ENCODE results near the gene TUBA4B. TPM values are rescaled to one million over a fixed set of nuclear protein-coding genes. Genes with fewer than 3 reads are reported as not detected.

Gene TUBA4B
- polyA plus RNA-seq, 1 donor: 0.20 TPM

DNA sequence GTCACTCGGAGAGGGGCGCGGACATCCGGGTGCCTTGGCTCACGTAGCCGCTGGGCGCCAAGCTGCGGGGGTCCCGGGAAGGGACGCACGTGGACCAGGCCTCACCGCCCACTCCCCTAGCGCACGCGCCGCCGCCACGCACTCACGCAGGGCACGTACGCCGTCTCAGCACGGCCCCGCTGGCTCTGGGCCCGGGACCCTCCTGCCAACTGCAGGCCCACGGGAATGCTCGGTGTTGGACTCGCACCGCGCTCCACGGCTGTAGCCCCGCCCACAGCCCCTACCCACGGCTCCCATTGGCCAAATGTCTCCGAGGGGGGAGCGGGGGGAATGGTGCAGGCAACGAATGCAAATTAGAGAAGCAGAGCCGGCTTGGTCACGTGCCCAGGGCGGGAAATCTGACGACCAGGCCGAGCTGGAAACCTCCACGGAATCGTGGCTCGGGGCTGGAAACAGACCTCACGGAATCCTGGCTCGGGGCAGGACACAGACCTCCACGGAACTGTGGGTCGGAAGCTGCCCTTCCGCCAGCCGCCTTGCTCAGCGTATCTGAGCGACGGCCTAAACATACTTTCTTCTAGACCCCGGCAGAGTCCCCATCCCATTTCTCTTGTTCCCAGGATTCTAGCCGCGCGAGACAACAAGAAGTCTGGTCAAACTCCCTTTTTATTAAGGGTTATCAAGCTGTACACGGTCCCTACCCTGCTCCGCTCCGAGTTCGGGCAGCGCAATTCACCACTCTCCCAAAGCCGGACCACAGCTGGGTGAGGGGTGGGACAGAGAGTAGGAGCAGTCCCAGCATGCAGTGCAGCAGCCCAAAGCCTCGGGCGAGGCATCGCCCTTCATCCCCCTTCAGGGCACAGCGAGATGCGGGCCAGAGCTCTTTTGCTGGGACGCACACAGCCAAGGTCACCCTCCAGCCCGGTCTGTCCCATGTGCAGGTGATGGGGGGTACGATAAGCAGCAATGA is 34.0 kb upstream of the TUBA4B start, which contains the start of gene ABCB6:
ABCB6 (minus strand) TSS at position 227 of the 970 bp plus-strand sequence. CDS start 285 bp downstream, outside the sequence.
- peak; percentile 90 for DNase-seq (ENCODE audit: low read depth)

DNA sequence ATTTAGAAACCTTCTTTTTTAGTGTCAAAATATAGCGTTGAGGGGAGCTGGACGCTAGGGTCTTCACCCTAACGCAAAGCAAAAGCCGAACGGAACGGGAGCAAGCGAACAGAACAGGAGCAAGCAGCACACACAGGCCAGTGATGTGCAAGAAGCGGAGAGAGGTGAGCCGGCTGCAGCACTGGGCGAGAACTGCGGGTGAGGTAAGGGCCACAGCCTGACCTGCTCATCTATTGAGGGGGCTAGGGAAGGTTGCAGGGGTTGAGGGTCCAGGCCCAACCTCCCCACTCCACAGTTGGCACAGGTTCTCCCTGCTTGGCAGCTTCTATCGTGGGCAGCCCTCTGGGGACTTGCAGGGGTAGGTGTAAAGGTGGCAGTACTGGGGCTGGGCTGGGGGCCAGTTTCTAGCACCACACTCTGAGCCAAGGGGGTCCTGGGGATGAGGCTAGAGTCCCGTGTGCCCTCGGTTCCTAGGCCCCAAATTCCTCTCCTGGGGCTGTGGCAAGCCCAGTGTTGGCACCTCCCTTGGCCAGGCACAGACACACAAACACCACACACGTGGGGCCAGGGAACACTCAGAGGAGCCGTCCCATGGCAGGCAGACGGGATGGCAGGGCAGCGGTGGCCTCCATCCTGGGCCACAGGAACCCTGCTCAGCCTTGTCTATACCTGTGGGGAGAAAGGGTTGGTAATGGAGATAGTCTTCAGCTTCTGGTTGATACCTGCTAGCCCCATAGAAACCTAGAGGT is 33.1 kb upstream of the TUBA4B start:
- DNase-seq (ENCODE audit: low read depth): no peak

DNA sequence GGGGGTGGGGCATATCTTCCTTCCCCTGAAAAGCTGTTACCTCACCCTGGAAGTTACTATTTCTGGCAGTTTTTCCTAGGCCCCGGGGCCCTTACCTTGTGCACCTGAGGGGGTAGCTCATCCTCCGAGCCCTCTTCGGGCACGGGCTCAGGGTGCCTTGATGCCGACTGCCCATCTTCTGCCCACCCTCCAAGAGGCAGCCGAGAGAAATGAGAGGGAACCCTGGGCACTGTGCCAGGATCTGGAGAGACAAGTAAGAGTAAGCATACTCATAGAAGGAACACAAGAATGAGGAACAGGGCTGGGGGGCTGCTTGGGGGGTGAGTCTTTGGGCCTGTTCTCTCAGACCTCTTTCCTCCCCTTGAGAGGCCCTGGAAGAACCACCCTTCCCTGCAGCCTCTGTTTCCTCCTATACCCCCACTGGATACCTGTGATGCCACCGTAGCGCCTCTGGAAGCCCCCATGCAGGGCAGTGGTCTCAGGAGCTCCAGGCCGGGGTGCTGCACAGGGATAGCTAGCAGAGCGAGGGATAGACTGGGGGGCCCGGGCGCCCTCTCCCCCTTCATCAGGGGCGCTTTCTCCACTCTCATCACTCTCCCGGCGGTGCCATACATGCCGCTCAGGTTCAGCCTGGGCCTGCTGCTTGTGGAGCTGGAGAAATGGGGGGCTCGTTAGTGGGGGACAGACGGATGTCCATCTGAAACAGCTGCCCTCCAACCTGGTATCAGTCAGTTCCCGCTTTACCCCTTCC is 32.2 kb upstream of the TUBA4B start:
- no peak for DNase-seq (ENCODE audit: low read depth)

DNA sequence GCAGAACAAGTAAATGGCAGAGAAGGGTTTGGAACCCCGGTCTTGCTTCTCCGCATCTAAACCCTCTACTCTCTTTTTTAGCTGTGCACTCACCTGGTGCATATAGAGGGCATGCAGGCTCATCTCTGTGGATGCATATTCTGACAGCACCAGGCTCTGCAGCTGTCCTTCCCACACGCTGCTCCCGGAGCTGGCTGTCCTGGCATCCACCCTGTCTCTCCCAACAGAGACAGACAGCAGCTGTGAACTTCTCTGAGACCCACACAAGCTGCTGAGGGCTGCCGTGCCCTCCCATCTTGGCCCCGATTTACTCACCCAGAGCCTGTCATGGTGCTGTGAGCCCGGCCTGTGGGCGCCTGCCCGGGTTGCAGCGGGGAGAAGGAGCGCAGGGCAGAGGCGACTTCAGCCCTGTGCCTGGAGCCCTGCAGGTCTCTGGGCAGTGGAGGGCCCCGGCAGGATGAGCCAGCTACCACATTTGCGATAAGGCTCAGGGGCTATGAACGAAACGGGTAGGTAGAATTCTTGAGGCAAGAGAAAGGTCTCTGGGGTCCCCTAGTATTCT is 31.0 kb upstream of the TUBA4B start:
- no peak for DNase-seq (ENCODE audit: low read depth)

DNA sequence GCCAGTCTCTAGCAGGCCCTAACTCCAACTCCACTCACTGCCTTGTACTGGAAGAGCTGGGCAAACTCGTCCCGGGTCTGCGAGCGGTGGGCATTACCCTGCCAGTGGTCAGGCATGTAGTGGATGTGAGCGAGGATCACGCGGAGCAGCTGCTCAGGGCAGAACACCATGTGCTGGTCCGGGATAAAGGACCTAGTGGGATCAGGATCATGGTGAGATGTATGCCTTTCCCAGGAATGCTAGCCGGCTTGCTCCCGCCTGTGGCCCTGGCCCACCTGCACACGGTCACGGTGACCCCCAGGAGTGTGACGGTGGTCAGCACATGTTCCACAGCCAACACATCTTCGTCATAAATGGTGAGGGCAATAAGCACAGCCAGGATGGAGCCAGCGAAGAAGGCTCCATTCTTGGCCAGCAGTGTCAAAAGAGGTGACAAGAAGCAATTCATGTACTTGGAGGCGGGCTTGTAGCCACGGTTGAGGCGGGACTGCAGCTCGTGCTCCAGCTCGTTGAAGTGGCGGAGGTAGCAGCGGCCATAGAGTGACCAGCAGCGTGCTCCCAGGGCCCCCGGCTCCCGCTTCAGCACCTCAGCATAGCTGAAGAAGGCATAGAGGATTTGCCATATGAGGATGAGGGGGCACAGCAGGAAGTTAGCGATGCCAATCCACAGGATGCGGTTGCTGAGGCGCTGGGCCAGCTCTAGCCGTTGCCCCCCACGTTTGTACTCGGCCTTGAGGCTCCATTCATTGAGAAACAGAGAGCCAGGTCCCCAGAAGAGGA is 29.0 kb upstream of the TUBA4B start:
- no peak for DNase-seq (ENCODE audit: low read depth)

DNA sequence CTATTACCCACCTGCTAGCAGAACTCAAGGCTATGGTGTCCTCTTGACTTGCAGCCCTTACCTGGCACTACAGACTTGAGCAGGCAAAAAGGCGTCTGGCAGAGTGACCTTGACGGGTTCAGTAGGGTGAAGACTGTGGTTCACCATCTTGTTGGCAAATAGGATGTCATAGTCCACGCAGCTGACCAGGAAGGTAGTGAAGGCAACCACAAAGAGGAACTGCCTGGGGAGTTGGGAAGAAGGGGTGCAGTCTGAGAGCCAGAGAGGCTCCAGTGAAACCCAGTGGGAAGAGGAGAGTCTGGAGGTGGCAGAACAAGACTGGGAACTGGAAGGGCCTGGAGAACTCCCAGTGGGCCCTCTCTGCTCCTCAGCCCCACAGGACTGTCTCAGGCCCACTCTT is 27.7 kb upstream of the TUBA4B start:
- no peak for DNase-seq (ENCODE audit: low read depth)

DNA sequence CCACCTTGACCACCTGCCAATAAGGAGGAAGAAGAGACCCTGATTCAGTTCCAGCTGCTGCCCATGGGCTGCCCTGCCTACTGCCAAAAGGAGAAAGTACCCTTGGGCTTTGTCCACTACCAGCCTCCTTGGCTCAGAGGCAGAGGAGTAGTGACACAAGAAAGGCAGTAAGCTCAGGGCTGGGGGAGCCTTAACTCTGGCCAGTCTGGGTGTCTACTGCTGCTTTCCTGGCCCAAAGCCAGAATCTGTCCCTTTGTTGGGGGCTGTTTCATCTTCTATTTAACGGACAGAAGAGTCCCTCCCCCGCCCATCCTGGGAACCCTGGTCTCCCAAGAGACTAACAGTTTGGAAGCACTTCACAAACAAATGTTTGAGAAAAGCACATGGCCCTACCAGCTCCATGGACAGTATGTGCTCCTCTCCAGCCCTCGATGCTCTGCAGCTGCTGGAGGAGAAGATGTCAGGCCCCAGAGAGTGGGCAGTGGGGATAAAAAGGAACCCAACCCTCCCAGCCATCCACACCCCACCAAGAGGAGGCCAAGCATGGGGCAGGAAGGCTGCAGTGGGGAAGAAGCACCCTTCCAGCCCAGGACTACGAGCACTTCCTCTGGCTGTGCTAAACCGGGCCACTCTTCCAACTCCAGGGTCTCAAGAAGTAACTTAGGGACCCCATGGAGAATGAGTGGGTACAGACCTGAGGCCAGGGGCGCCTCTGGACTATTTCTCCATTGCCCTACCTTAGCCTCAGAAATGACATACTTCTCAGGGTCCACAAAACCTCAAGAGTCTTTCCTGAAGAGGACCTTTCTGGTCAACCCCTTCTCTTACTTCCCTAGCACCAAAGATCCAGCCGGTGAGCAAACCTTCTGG is 24.8 kb upstream of the TUBA4B start:
- DNase-seq (ENCODE audit: low read depth): no peak

DNA sequence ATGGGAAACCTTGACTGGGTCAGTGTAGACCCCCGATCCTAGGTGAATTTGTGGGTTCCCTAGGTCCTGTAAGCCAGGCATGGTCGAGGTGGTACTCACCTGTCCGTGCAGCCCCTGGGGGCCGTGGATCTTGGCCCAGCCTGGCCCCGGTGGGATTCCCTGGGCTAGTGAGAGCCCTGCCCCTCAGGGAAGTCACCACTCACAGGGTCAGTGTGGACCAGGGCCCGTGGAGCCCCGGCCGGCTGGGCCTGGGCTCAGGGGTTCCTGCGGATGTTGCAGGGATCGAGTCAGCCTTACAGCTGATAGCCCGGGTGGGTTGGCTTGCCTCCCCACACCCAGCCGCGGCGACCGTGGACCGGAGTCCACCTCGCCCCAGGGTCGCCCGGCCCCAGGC is 24.1 kb upstream of the TUBA4B start:
- DNase-seq (ENCODE audit: low read depth): no peak

DNA sequence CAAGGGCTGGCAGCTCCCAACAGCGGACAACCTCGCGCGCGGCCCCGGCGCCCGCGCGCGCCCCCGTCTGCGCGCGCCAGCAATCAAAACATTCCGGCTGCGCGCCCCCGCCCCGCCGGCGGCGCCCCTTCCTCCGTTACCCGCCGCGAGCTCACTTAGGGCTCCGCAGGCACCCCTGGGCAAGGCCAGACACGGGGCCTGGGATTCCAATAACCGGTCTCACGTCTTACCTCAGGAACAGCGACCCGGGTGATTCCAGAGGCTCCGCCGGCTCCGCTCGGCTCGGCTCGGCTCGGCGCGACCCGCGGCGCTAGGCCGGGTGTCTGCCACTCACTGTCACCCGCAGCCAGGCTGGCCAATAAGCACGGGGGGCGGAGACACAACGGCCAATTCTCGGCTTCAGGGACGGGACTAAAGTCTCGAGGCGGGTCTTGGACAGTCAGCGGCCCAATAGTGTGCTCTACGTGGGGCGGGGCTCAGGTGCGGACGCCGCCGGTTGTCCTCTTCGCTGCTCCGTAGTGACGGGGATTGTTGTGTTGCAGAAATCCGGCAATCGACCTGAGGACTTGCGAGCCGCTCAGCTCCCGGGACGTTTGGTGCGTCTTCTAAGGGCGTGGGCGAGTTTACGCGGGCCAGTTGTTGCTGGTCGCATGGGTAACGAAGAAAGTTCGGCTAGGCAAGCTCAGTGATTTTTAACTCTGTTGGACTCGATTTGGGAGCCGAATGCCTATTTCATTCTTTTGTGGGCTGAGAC is 23.6 kb upstream of the TUBA4B start, which contains the start of the genes ANKZF1 and ATG9A:
ANKZF1 (plus strand) TSS at position 502 of the 754 bp plus-strand sequence. CDS start 452 bp downstream, outside the sequence.
ATG9A (minus strand) TSS at position 332 of the 754 bp plus-strand sequence. CDS start 1,612 bp downstream, outside the sequence.
- peak; percentile 94 for DNase-seq (ENCODE audit: low read depth)

DNA sequence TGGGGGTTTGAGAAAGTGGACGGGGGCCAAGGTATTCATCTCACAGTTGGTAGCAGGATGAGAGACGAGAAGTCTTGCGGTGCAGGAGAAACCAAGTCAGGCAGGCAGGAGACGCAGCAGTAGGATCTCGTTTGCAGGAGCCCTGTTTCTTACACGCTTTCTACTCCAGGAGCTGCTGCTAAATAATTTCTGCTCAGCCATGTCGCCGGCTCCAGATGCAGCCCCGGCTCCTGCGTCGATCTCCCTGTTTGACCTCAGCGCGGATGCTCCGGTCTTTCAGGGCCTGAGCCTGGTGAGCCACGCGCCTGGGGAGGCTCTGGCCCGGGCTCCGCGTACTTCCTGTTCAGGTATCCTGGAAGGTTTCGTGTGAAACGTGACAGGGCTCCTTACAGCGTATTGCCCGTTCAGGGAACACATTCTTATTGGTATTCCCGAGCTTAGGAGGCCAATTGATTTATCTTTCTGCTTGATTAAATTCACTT is 22.9 kb upstream of the TUBA4B start:
- DNase-seq (ENCODE audit: low read depth): no peak

DNA sequence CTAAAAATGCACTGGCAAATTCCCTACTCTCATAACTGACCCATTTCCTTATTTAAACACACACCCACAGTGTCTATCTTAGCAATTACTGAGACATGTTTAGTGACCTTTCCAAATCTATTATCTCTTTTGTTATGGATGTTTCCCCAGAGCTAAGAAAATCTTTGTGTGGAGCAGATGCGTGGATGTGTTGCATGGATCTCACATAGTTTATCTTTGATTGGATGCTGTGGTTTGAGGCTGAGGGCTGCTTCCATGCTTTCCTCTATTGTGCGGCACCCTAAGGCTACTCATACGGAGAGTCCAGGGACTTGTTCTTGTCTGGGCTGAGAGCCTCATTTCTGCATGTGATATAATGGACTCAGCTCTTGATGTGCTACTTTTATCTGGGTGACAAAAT is 18.7 kb upstream of the TUBA4B start:
- DNase-seq (ENCODE audit: low read depth): no peak

DNA sequence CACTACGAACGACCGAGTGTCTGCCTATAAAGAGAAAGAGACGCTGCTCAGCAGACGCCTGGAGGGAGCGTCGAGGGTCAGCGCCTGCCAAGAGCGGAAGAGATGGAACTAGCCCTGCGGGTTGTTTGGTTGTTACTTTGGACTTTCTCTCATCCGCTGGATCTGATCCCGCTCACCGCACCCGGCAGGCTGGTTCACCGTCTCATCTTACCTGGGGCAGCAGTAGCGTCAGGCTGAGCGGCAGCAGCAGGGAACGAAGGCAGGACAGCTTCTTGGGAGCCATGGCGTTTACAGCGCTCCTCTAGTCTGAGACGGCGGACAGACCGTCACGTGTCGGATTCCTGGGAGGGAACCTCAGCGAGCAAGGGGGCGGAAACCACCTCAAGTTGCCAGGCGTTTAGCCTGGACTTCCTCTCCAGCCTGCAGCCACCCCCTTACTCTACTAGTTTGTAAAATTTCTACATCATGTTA is 9.7 kb upstream of the TUBA4B start:
- no peak for DNase-seq (ENCODE audit: low read depth)

DNA sequence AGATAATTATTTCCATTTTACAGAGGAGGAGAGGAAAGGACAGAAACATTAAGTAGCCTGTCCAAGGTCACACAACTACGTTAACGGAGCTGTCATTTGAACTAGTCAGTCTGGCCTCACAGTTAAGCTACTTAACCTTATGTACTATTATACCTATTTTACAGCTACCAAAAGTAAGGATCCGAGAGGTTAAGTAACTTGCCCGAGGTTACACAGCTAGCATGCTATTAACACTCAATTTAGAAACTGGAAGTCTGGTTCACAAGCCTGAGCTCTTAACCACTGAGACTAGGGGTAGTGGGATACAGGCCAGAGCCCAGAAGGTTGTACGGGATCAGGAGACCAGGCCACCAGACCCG is 8.3 kb upstream of the TUBA4B start:
- DNase-seq (ENCODE audit: low read depth): no peak

DNA sequence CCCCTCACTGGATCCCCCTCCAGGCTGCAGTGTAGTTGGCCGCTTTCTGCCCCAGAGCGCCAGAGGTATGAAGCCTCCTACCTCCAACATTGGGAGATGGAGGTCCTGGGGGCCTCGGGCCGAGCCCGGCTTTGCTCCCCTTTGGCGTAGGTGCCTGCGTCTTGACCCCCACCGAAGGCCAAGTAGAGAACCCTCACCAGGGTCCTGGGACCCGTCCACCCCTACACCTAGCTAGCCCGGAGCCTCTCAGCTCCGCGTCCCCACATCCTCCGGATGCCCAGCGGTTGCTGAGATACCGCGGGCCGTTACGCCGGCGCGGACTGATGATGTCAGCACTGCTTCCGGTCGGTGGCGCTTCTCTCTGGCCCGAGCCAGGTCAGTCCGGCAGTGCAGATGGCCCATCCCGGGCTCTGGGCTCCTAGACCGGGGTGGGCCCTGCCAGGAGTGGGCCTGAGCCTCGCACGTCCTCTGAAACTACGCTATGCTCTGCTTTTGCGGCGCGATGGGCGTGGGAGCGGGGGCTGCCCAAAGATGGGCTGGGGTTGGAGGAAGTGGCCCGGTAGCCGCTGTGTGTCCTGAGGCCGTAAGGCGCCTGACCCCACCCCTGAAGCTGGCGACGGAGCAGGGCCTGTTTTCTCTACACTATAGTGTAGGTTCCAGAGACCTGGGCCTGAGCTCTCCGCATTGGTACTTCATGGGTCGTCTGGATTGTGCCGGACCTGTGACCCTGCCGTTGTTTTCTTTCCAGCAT is 7.7 kb upstream of the TUBA4B start, which contains the start of the genes GLB1L and STK16:
GLB1L (minus strand) TSS at position 297 of the 751 bp plus-strand sequence. CDS start 1,871 bp downstream, outside the sequence.
STK16 (plus strand) TSS at position 332 of the 751 bp plus-strand sequence. CDS start 521 bp downstream, outside the sequence.
- peak; percentile 77 for DNase-seq (ENCODE audit: low read depth)

DNA sequence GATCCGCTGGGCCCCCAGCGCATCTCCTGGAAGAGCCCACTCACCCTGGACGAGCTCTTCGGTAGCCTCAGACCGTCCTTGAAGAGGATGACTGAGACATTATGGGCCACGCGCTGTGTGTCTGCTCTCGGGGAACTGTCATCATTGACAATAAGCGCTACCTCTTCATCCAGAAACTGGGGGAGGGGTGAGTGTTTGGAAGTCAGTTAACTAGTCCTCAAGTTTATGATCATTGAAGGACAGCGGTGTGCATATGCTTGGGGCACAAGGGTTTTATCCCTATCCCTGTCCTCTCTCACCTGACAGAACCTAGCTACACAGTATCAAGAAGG is 7.2 kb upstream of the TUBA4B start:
- no peak for DNase-seq (ENCODE audit: low read depth)

DNA sequence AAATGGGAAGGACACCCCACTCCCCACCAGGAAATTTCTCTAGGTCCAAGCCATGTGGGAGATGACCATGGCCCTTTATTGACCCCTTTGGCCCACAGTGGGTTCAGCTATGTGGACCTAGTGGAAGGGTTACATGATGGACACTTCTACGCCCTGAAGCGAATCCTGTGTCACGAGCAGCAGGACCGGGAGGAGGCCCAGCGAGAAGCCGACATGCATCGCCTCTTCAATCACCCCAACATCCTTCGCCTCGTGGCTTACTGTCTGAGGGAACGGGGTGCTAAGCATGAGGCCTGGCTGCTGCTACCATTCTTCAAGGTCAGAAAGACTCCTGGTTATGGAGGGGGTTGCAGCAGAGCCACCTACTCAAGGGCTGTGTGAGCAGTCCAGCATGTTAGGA is 6.5 kb upstream of the TUBA4B start:
- no peak for DNase-seq (ENCODE audit: low read depth)
